LNCAP (cell line): Measurements from ENCODE around the gene IFI44L.

ENCODE experiments used
- TF ChIP-seq, protein P1 (sequence below): fragments of 450-650 bp; IDR thresholded peaks from 2 replicates; pipeline ENCODE4 v1.5.1; 2017; ENCODE audit warnings: mild to moderate bottlenecking

IFI44L gene

GRCh38 chr1:78663923-78664322, 43.7 kb downstream of the IFI44L start:
- TF ChIP-seq, protein P1, sequence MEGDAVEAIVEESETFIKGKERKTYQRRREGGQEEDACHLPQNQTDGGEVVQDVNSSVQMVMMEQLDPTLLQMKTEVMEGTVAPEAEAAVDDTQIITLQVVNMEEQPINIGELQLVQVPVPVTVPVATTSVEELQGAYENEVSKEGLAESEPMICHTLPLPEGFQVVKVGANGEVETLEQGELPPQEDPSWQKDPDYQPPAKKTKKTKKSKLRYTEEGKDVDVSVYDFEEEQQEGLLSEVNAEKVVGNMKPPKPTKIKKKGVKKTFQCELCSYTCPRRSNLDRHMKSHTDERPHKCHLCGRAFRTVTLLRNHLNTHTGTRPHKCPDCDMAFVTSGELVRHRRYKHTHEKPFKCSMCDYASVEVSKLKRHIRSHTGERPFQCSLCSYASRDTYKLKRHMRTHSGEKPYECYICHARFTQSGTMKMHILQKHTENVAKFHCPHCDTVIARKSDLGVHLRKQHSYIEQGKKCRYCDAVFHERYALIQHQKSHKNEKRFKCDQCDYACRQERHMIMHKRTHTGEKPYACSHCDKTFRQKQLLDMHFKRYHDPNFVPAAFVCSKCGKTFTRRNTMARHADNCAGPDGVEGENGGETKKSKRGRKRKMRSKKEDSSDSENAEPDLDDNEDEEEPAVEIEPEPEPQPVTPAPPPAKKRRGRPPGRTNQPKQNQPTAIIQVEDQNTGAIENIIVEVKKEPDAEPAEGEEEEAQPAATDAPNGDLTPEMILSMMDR, result no peak

GRCh38 chr1:78664763-78665162, 44.5 kb downstream of the IFI44L start:
- TF ChIP-seq, protein P1, result no peak

GRCh38 chr1:78665809-78666208, 45.6 kb downstream of the IFI44L start:
- TF ChIP-seq, protein P1, result no peak

GRCh38 chr1:78667939-78668338, 47.7 kb downstream of the IFI44L start:
- TF ChIP-seq, protein P1, result no peak

GRCh38 chr1:78668427-78668826, 48.2 kb downstream of the IFI44L start:
- TF ChIP-seq, protein P1, result no peak

- TF ChIP-seq, protein P1, result no peak
Measured at GRCh38 chr1:78672428-78672827, 52.2 kb downstream of the IFI44L start.

DNA sequence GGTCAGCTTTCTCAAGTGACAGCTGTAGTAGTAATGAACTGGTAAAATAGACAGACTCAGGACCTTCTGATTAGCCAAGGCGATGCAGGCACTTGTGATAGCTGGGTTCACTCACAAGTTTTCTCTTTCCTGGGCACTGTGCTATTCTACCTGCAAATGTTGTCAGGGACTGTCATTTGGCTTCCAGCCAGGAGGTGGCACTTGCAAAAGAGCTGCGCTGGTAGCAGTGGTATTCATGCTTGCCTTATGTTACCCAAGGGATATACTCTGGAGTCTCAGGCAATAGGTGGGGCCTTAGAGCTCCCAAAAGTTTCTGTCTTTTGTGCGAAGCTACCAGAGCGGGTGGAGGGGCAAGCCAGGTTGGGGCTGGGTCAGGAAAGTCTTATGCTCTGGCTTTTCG, 52.9 kb downstream of the IFI44L start:
- TF ChIP-seq, protein P1, result no peak

DNA sequence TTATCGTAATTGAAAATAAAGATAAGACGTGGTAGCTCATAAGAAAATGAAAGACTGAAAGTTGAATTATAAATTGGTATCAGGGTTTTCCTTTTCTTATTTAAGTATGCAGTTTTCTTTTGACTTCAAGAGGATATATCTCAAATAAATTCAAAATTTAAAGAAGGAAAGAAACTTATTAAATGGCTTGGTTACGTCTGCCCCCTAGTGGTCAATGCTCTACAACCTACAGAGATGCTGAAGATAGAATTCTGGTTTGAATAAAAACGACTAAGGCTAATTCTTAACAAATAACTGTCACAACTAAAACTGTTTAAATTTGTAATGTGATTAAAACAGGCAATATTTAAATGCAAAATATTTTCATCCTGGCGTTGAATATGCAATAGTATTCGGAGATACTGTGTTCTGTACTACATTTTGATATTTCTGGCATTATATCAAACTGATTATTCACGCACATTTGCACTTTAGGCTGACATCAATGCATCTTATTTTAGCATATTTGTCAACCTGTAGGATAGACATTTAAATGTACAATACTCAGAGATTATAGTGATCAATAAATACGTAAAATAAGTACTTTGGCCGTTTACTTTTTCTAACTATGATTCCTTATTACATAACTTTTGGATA, 56.2 kb downstream of the IFI44L start:
- TF ChIP-seq, protein P1, result peak; percentile 84
